Measurements from ENCODE around the gene SERPINF2.

Gene SERPINF2

GRCh38 chr17:1732241-1732832 is 10.3 kb upstream of the SERPINF2 start:
- Histone ChIP-seq H3K9me3 (ENCODE audit: insufficient read depth, low read length, severe bottlenecking) (no peaks in the 10 kb centered on the region), H3K27me3 (ENCODE audit: insufficient read depth, low read length, poor library complexity) (no peaks in the 10 kb centered on the region), H2AFZ (ENCODE audit: low read depth, low read length) (no peak overlapping the region), H3K27ac (ENCODE audit: low read length) (no peak overlapping the region), H3K4me2 (ENCODE audit: insufficient read depth, low read length) (no peak overlapping the region), H3K9ac (ENCODE audit: low read depth, low read length) (no peak overlapping the region), H3K36me3 (ENCODE audit: insufficient read depth, low read length) (peaks cover 20% of the 10 kb centered on the region), H3K4me3 (ENCODE audit: low read depth in 1 of 2, low read length in 2 of 2) (no peak overlapping the region), H3K4me1 (ENCODE audit: insufficient read depth, low read length) (no peaks in the 10 kb centered on the region), H3K79me2 (ENCODE audit: insufficient read depth, low read length) (no peaks in the 10 kb centered on the region), H4K20me1 (ENCODE audit: insufficient read depth, low read length) (no peaks in the 10 kb centered on the region)
- ATAC-seq (ENCODE audit: insufficient read depth, low read depth) (no peak), DNase-seq (no peak)
- TF ChIP-seq, protein P1, sequence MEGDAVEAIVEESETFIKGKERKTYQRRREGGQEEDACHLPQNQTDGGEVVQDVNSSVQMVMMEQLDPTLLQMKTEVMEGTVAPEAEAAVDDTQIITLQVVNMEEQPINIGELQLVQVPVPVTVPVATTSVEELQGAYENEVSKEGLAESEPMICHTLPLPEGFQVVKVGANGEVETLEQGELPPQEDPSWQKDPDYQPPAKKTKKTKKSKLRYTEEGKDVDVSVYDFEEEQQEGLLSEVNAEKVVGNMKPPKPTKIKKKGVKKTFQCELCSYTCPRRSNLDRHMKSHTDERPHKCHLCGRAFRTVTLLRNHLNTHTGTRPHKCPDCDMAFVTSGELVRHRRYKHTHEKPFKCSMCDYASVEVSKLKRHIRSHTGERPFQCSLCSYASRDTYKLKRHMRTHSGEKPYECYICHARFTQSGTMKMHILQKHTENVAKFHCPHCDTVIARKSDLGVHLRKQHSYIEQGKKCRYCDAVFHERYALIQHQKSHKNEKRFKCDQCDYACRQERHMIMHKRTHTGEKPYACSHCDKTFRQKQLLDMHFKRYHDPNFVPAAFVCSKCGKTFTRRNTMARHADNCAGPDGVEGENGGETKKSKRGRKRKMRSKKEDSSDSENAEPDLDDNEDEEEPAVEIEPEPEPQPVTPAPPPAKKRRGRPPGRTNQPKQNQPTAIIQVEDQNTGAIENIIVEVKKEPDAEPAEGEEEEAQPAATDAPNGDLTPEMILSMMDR (IDR thresholded peaks at IDR 0.05; ENCODE audit: borderline replicate concordance, extremely low read depth, low read length, poor library complexity, severe bottlenecking) = no peak
- TF ChIP-seq EZH2 (IDR thresholded peaks at IDR 0.05; ENCODE audit: borderline replicate concordance, low read depth, low read length, severe bottlenecking) = no peak

- H4K20me1 ChIP-seq (ENCODE audit: insufficient read depth, low read length) = no peaks in the 10 kb centered on the region
- H3K27me3 ChIP-seq (ENCODE audit: insufficient read depth, low read length, poor library complexity) = no peaks in the 10 kb centered on the region
- H3K9me3 ChIP-seq (ENCODE audit: insufficient read depth, low read length, severe bottlenecking) = no peaks in the 10 kb centered on the region
- no peak overlapping the region for H3K4me3 ChIP-seq (ENCODE audit: low read depth in 1 of 2, low read length in 2 of 2)
- no peak overlapping the region for H3K27ac ChIP-seq (ENCODE audit: low read length)
- H2AFZ ChIP-seq (ENCODE audit: low read depth, low read length) = no peak overlapping the region
- no peaks in the 10 kb centered on the region for H3K79me2 ChIP-seq (ENCODE audit: insufficient read depth, low read length)
- DNase-seq = no peak
- ATAC-seq (ENCODE audit: insufficient read depth, low read depth) = 0 out of 3 replicates have a peak, but pooled peaks have one; percentile 36
- H3K9ac ChIP-seq (ENCODE audit: low read depth, low read length) = no peak overlapping the region
- no peak overlapping the region for H3K4me2 ChIP-seq (ENCODE audit: insufficient read depth, low read length)
- H3K36me3 ChIP-seq (ENCODE audit: insufficient read depth, low read length) = peaks cover 20% of the 10 kb centered on the region
- H3K4me1 ChIP-seq (ENCODE audit: insufficient read depth, low read length) = no peaks in the 10 kb centered on the region
- TF ChIP-seq EZH2 (IDR thresholded peaks at IDR 0.05; ENCODE audit: borderline replicate concordance, low read depth, low read length, severe bottlenecking) = no peak
- TF ChIP-seq, protein P1 (IDR thresholded peaks at IDR 0.05; ENCODE audit: borderline replicate concordance, extremely low read depth, low read length, poor library complexity, severe bottlenecking) = no peak
These were observed 9.8 kb upstream of the SERPINF2 start for GRCh38 chr17:1732833-1733321.

DNA sequence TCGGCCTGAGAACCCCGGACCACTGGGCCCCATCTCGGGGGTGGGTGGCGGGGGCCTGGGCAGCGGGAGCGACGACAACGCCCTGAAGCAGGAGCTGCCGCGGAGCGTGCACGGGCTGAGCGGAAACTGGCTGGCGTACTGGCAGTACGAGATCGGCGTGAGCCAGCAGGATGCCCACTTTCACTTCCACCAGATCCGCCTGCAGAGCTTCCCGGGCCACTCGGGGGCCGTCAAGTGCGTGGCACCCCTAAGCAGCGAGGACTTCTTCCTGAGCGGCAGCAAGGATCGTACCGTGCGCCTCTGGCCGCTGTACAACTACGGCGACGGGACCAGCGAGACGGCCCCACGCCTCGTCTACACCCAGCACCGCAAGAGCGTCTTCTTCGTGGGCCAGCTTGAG is 8.9 kb upstream of the SERPINF2 start:
- H3K4me2 ChIP-seq (ENCODE audit: insufficient read depth, low read length) = no peak overlapping the region

More for the DNA sequence above, 8.9 kb upstream of the SERPINF2 start:
- TF ChIP-seq, protein P1 (IDR thresholded peaks at IDR 0.05; ENCODE audit: borderline replicate concordance, extremely low read depth, low read length, poor library complexity, severe bottlenecking) = no peak
- TF ChIP-seq EZH2 (IDR thresholded peaks at IDR 0.05; ENCODE audit: borderline replicate concordance, low read depth, low read length, severe bottlenecking) = no peak
- no peaks in the 10 kb centered on the region for H4K20me1 ChIP-seq (ENCODE audit: insufficient read depth, low read length)
- H3K27me3 ChIP-seq (ENCODE audit: insufficient read depth, low read length, poor library complexity) = no peaks in the 10 kb centered on the region
- DNase-seq = no peak
- no peaks in the 10 kb centered on the region for H3K4me1 ChIP-seq (ENCODE audit: insufficient read depth, low read length)
- no peaks in the 10 kb centered on the region for H3K9me3 ChIP-seq (ENCODE audit: insufficient read depth, low read length, severe bottlenecking)
- H2AFZ ChIP-seq (ENCODE audit: low read depth, low read length) = no peak overlapping the region
- H3K9ac ChIP-seq (ENCODE audit: low read depth, low read length) = no peak overlapping the region
- H3K79me2 ChIP-seq (ENCODE audit: insufficient read depth, low read length) = no peaks in the 10 kb centered on the region
- no peak for ATAC-seq (ENCODE audit: insufficient read depth, low read depth)
- peaks cover 15% of the 10 kb centered on the region for H3K36me3 ChIP-seq (ENCODE audit: insufficient read depth, low read length)
- no peak overlapping the region for H3K4me3 ChIP-seq (ENCODE audit: low read depth in 1 of 2, low read length in 2 of 2)
- H3K27ac ChIP-seq (ENCODE audit: low read length) = no peak overlapping the region

Data from DND-41 (cell line).